ENCODE results near the gene AFF3. TPM values are rescaled to one million over a fixed set of nuclear protein-coding genes. Genes with fewer than 3 reads are reported as not detected.
A peak's percentile ranks its signal among the peaks of the same experiment; 100 is the strongest.

Gene AFF3
- total RNA-seq, 2 experiments from 2014 or later, result 3.1 to 3.5 TPM

- Mint-ChIP-seq H3K27me3 (no peaks in the 10 kb centered on the region), H3K36me3 (ENCODE audit: low read depth) (no peaks in the 10 kb centered on the region), H3K4me1 (ENCODE audit: low read depth) (peaks cover 6% of the 10 kb centered on the region), H3K9me3 (no peaks in the 10 kb centered on the region), H3K27ac (no peak overlapping the region), H3K4me3 (no peak overlapping the region)
- TF ChIP-seq, protein P1, sequence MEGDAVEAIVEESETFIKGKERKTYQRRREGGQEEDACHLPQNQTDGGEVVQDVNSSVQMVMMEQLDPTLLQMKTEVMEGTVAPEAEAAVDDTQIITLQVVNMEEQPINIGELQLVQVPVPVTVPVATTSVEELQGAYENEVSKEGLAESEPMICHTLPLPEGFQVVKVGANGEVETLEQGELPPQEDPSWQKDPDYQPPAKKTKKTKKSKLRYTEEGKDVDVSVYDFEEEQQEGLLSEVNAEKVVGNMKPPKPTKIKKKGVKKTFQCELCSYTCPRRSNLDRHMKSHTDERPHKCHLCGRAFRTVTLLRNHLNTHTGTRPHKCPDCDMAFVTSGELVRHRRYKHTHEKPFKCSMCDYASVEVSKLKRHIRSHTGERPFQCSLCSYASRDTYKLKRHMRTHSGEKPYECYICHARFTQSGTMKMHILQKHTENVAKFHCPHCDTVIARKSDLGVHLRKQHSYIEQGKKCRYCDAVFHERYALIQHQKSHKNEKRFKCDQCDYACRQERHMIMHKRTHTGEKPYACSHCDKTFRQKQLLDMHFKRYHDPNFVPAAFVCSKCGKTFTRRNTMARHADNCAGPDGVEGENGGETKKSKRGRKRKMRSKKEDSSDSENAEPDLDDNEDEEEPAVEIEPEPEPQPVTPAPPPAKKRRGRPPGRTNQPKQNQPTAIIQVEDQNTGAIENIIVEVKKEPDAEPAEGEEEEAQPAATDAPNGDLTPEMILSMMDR (IDR thresholded peaks at IDR 0.05), result no peak
- ATAC-seq (no peak), DNase-seq (no peak)
- ChIA-PET POLR2A (no interaction called here), CTCF (no interaction called here)
- intact Hi-C loops (cut with micrococcal nuclease), result no loop called here
These were observed 137.4 kb downstream of the AFF3 start for GRCh38 chr2:100004959-100005387.

DNA sequence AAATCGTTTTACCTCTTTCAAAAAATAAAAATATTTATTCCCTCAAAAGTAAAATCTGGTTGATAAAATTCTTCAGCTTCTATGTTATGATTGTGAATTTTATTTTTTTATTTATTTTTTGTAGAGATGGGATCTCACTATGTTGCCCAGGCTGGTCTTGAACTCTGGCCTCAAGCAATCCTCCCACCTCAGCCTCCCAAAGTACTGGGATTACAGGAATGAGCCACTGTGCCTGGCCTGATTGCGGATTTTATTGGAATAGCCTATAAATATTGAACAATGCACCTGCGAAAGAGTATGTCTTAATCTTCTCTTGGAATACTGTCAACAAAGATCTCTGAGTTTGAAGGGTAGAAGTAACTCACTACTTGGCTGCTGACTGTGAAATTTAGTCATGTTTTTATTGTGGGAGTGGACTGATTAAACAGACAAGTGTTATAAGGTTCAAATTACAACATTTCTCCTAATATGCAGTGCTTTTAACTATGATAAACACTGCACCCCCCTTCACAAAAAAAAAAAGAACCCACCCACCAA is 138.0 kb downstream of the AFF3 start:
- CTCF ChIA-PET, result interaction anchor here (0.6 kb wide), 1 partner anchor 741 kb away, joined by 3 read pairs; no protein-coding TSS in a partner anchor
- no peaks in the 10 kb centered on the region for H3K9me3 Mint-ChIP-seq
- H3K27ac Mint-ChIP-seq, result no peak overlapping the region
- TF ChIP-seq, protein P1 (IDR thresholded peaks at IDR 0.05), result no peak
- peaks cover 6% of the 10 kb centered on the region for H3K4me1 Mint-ChIP-seq (ENCODE audit: low read depth)
- no peaks in the 10 kb centered on the region for H3K36me3 Mint-ChIP-seq (ENCODE audit: low read depth)
- ATAC-seq (no peak), DNase-seq (no peak)
- no peak overlapping the region for H3K4me3 Mint-ChIP-seq
- no peaks in the 10 kb centered on the region for H3K27me3 Mint-ChIP-seq
- POLR2A ChIA-PET, result no interaction called here
- intact Hi-C loops (cut with micrococcal nuclease), result no loop called here

DNA sequence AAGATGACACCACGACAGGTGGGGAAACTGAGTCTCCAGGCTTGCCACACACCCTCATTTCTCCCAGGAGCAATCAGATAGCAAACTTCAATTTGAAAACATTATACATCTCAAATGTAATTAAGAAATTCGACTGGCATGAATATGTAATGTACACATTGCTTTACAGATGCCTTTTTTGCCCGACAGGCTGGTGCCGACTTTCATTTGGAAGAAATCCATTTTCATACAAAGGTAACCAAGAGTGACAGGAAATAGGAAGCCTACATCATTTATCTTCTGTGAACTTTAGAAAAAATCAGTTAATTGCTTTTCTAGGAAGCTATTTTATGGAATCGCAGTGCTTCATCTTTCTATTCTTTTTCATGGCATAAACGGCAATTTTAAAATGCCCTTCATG is 140.3 kb downstream of the AFF3 start:
- intact Hi-C loops (cut with micrococcal nuclease), result no loop called here
- POLR2A ChIA-PET, result interaction anchor here (1.0 kb wide), 1 partner anchor 36 kb away, joined by 3 read pairs; no protein-coding TSS in a partner anchor
- ATAC-seq, result no peak
- no peaks in the 10 kb centered on the region for H3K9me3 Mint-ChIP-seq
- H3K4me1 Mint-ChIP-seq (ENCODE audit: low read depth), result peaks cover 6% of the 10 kb centered on the region
- H3K27me3 Mint-ChIP-seq, result no peaks in the 10 kb centered on the region
- no peak overlapping the region for H3K4me3 Mint-ChIP-seq
- DNase-seq, result no peak
- H3K36me3 Mint-ChIP-seq (ENCODE audit: low read depth), result no peaks in the 10 kb centered on the region
- TF ChIP-seq, protein P1 (IDR thresholded peaks at IDR 0.05), result no peak
- H3K27ac Mint-ChIP-seq, result no peak overlapping the region
- CTCF ChIA-PET, result no interaction called here

- POLR2A ChIA-PET, result interaction anchor here (1.0 kb wide), 1 partner anchor 9 kb away, joined by 3 read pairs; no protein-coding TSS in a partner anchor
- Mint-ChIP-seq H3K36me3 (ENCODE audit: low read depth) (no peaks in the 10 kb centered on the region), H3K9me3 (no peaks in the 10 kb centered on the region), H3K4me3 (peak overlapping the region; percentile 6), H3K4me1 (ENCODE audit: low read depth) (peaks cover 6% of the 10 kb centered on the region), H3K27ac (no peak overlapping the region), H3K27me3 (no peaks in the 10 kb centered on the region)
- CTCF ChIA-PET, result no interaction called here
- TF ChIP-seq, protein P1 (IDR thresholded peaks at IDR 0.05), result no peak
- intact Hi-C loops (cut with micrococcal nuclease), result no loop called here
- ATAC-seq (peak; percentile 49), DNase-seq (no peak)
These were observed 141.3 kb downstream of the AFF3 start for GRCh38 chr2:100000915-100001707.

GRCh38 chr2:99998651-99999320 is 143.6 kb downstream of the AFF3 start:
- Mint-ChIP-seq H3K27me3 (no peaks in the 10 kb centered on the region), H3K36me3 (ENCODE audit: low read depth) (no peaks in the 10 kb centered on the region), H3K4me1 (ENCODE audit: low read depth) (peaks cover 6% of the 10 kb centered on the region), H3K4me3 (no peak overlapping the region), H3K27ac (no peak overlapping the region), H3K9me3 (no peaks in the 10 kb centered on the region)
- TF ChIP-seq, protein P1 (IDR thresholded peaks at IDR 0.05), result no peak
- CTCF ChIA-PET, result no interaction called here
- ATAC-seq, result no peak
- intact Hi-C loops (cut with micrococcal nuclease), result no loop called here
- POLR2A ChIA-PET, result no interaction called here
- no peak for DNase-seq

All from activated CD8-positive, alpha-beta T cell treated with anti-CD3 and anti-CD28 coated beads for 36 hours (primary cell).